ENCODE results near the gene CCDC3. TPM values are rescaled to one million over a fixed set of nuclear protein-coding genes. Genes with fewer than 3 reads are reported as not detected.
"Not testable (repeated sequence)": the region's sequence is repeated elsewhere in the genome, so short reads cannot be mapped to it uniquely, and the experiment has no call there.

The CCDC3 gene
- total RNA-seq, 6 experiments from 2014 or later = 0.05 to 0.09 (median 0.07) TPM; not detected in 2

DNA sequence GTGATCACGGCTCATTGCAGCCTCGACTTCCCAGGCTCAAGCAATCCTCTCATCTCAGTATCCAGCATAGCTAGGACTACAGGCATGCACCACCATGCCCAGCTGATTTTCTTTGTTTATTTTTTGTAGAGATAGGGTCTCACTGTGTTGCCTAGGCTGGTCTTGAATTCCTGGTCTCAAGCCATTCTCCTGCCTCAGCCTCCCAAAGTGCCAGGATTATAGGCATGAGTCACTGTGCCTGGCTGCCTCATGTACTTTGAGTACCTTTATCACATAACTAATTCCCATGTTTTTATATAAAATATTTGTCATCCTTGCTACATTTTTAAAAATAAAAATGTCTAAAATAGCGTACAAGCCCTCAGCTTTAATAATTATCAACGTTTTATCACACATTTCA is 35.3 kb upstream of the CCDC3 start:
- Mint-ChIP-seq H3K27ac (no peak overlapping the region), H3K27me3 (ENCODE audit: insufficient read depth) (no peaks in the 10 kb centered on the region; the same call in 1 of the 2 replicates), H3K9me3 (no peaks in the 10 kb centered on the region; the same call in 1 of the 2 replicates), H3K36me3 (ENCODE audit: low read depth) (no peaks in the 10 kb centered on the region), H3K4me1 (ENCODE audit: low read depth) (no peaks in the 10 kb centered on the region), H3K4me3 (no peak overlapping the region)
- no peak for DNase-seq
- TF ChIP-seq, protein P1, sequence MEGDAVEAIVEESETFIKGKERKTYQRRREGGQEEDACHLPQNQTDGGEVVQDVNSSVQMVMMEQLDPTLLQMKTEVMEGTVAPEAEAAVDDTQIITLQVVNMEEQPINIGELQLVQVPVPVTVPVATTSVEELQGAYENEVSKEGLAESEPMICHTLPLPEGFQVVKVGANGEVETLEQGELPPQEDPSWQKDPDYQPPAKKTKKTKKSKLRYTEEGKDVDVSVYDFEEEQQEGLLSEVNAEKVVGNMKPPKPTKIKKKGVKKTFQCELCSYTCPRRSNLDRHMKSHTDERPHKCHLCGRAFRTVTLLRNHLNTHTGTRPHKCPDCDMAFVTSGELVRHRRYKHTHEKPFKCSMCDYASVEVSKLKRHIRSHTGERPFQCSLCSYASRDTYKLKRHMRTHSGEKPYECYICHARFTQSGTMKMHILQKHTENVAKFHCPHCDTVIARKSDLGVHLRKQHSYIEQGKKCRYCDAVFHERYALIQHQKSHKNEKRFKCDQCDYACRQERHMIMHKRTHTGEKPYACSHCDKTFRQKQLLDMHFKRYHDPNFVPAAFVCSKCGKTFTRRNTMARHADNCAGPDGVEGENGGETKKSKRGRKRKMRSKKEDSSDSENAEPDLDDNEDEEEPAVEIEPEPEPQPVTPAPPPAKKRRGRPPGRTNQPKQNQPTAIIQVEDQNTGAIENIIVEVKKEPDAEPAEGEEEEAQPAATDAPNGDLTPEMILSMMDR (IDR thresholded peaks at IDR 0.05) = no peak

DNA sequence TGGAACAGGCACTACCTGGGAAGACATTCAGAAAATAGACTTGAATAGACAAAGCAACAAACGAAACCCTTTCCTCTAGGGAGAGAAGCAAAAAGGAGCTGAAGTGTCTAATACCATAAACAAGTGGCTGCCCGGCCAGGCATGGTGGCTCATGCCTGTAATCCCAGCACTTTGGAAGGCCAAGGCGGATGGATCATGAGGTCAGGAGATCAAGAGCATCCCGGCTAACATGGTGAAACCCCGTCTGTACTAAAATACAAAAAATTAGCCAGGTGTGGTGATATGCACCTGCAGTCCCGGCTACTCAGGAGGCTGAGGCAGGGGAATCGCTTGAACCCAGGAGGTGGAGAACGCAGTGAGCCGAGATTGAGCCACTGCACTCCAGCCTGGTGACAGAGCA is 34.2 kb upstream of the CCDC3 start:
- H3K9me3 Mint-ChIP-seq; H3K4me3 Mint-ChIP-seq; H3K27me3 Mint-ChIP-seq (ENCODE audit: insufficient read depth): not testable (repeated sequence)

DNA sequence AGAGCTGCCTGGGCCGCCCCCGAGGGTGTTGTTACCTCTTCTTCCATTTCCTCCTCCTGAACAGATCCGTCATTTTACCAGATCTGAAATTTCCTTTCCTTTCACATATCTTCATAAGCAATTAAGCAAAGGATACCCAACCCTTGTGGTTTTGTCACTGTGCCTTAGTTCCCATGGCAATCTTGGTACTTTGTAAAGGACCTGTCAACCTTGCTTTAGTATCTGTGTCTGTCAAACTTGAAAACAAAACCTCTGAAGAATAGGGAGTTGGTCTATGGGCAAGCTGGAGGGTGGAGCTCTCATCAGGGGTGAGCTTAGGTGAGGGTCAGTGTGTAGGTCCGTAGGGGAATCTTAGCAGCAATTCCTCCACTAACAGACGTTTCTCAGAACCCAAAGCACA is 25.4 kb upstream of the CCDC3 start:
- no peak overlapping the region for H3K27ac Mint-ChIP-seq
- H3K27me3 Mint-ChIP-seq (ENCODE audit: insufficient read depth) = peaks cover 7% of the 10 kb centered on the region; the same call in 1 of the 2 replicates
- H3K36me3 Mint-ChIP-seq (ENCODE audit: low read depth) = no peaks in the 10 kb centered on the region
- no peak for DNase-seq
- peaks cover 39% of the 10 kb centered on the region for H3K9me3 Mint-ChIP-seq
- no peak overlapping the region for H3K4me3 Mint-ChIP-seq
- TF ChIP-seq, protein P1 (IDR thresholded peaks at IDR 0.05) = no peak
- no peaks in the 10 kb centered on the region for H3K4me1 Mint-ChIP-seq (ENCODE audit: low read depth)

More for the DNA sequence above, 34.2 kb upstream of the CCDC3 start:
- DNase-seq; H3K36me3 Mint-ChIP-seq (ENCODE audit: low read depth); H3K27ac Mint-ChIP-seq; H3K4me1 Mint-ChIP-seq (ENCODE audit: low read depth): not testable (repeated sequence)

DNA sequence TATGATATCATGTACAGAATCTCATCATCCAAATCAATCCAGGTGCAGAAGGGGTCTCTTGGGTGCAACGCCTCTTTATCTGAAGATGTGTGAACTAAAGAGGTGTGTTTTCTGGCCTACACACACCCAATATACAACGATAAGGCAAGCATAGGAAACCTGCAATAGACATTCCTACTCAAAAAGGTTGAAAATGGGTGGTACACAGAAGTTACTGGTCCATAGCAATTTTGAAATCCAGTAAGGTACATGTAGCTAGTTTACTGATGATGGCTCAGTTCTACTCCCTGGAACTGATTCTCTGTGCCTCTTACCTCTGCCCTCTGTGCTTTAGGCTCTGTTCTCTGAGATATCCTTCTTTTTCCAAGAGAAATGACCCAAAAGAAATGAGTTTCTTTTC is 22.2 kb upstream of the CCDC3 start:
- Mint-ChIP-seq H3K4me3 (no peak overlapping the region), H3K27me3 (ENCODE audit: insufficient read depth) (peaks cover 1% of the 10 kb centered on the region; the same call in 1 of the 2 replicates), H3K9me3 (peaks cover 31% of the 10 kb centered on the region), H3K27ac (no peak overlapping the region), H3K4me1 (ENCODE audit: low read depth) (no peaks in the 10 kb centered on the region), H3K36me3 (ENCODE audit: low read depth) (no peaks in the 10 kb centered on the region)
- TF ChIP-seq, protein P1 (IDR thresholded peaks at IDR 0.05) = no peak
- no peak for DNase-seq

DNA sequence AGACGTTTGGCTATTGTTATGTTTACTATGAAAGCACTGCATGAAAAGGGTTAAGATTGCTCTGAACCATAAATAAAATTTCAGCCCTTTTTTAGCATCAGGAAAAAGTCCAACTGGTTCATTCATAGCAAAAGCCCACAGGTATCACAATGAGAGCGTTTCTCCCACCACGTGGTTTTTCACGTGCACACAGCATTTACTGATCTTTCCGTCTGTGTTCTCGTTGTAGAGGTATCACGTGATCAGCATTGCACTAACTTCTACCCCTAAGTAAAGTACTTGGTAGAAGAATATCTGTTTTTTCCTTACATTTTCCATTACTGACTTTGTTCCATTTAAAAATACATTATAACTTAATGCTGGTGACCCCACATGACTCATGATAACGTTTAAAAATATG is 17.8 kb upstream of the CCDC3 start:
- H3K4me1 Mint-ChIP-seq (ENCODE audit: low read depth) = no peaks in the 10 kb centered on the region
- DNase-seq = no peak
- no peaks in the 10 kb centered on the region for H3K36me3 Mint-ChIP-seq (ENCODE audit: low read depth)
- peaks cover 12% of the 10 kb centered on the region for H3K9me3 Mint-ChIP-seq
- H3K4me3 Mint-ChIP-seq = no peak overlapping the region
- H3K27me3 Mint-ChIP-seq (ENCODE audit: insufficient read depth) = peaks cover 1% of the 10 kb centered on the region; the same call in 1 of the 2 replicates
- TF ChIP-seq, protein P1 (IDR thresholded peaks at IDR 0.05) = no peak
- no peak overlapping the region for H3K27ac Mint-ChIP-seq

DNA sequence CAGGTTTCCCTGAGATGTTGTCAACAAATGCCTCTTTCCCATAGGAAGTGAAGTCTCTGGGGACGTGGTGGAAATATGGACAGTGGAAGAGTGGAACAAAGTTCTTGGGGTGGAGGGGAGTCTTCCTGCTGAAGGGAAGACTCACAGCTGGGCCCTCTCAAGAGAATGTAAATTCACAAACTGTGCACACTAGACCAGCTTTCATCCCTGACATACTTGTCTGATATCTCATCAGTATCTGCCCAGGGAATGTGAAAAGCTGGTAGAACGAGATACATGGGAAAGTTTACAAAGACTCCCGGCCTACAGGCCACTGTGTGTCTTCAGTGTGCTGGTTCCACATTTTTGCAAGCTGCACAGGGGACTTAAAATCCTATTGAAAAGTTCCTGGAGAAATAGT is 16.7 kb upstream of the CCDC3 start:
- Mint-ChIP-seq H3K36me3 (ENCODE audit: low read depth) (no peaks in the 10 kb centered on the region), H3K27ac (no peak overlapping the region), H3K4me3 (no peak overlapping the region), H3K4me1 (ENCODE audit: low read depth) (no peaks in the 10 kb centered on the region), H3K27me3 (ENCODE audit: insufficient read depth) (peaks cover 1% of the 10 kb centered on the region; the same call in 1 of the 2 replicates), H3K9me3 (peaks cover under 1% of the 10 kb centered on the region; the same call in 1 of the 2 replicates)
- no peak for DNase-seq
- TF ChIP-seq, protein P1 (IDR thresholded peaks at IDR 0.05) = no peak
